Measurements from ENCODE around the gene STX18. TPM values are rescaled to one million over a fixed set of nuclear protein-coding genes. Genes with fewer than 3 reads are reported as not detected.

The STX18 gene
- total and polyA plus RNA-seq, 3 experiments from 2014 or later: 24.7 to 27.1 (median 25.2) TPM

- Histone ChIP-seq H3K27ac (ENCODE audit: low read depth, low read length) (no peak overlapping the region), H3K36me3 (ENCODE audit: insufficient read depth, low read length) (no peaks in the 10 kb centered on the region), H3K27me3 (ENCODE audit: insufficient read depth, low read length, poor library complexity, severe bottlenecking) (no peaks in the 10 kb centered on the region), H3K9me3 (ENCODE audit: low read length) (no peaks in the 10 kb centered on the region), H3K4me3 (ENCODE audit: low read length) (no peak overlapping the region), H3K4me1 (ENCODE audit: insufficient read depth, low read length) (no peaks in the 10 kb centered on the region)
- POLR2A ChIA-PET: no interaction called here
- Mint-ChIP-seq H3K4me3 (no peak overlapping the region), H3K36me3 (peaks cover 0 to 8% (median 7%) of the 10 kb centered on the region in 3 donors), H3K4me1 (peaks cover 26 to 41% (median 28%) of the 10 kb centered on the region in 3 donors), H3K27me3 (no peaks in the 10 kb centered on the region), H3K27ac (peak overlapping the region in 4 of 8 donors; percentile 31 to 60 (median 54)), H3K9me3 (no peaks in the 10 kb centered on the region)
- DNase-seq: no peak
- CTCF ChIA-PET: no interaction called here
Measured at GRCh38 chr4:4481399-4481994, 60.4 kb downstream of the STX18 start.

- Mint-ChIP-seq H3K9me3 (no peaks in the 10 kb centered on the region), H3K36me3 (peaks cover 0 to 8% (median 7%) of the 10 kb centered on the region in 3 donors), H3K27me3 (no peaks in the 10 kb centered on the region), H3K4me3 (no peak overlapping the region), H3K27ac (no peak overlapping the region), H3K4me1 (peaks cover 28 to 41% (median 29%) of the 10 kb centered on the region in 3 donors)
- Histone ChIP-seq H3K27ac (ENCODE audit: low read depth, low read length) (no peak overlapping the region), H3K4me3 (ENCODE audit: low read length) (no peak overlapping the region), H3K4me1 (ENCODE audit: insufficient read depth, low read length) (no peaks in the 10 kb centered on the region), H3K9me3 (ENCODE audit: low read length) (no peaks in the 10 kb centered on the region), H3K27me3 (ENCODE audit: insufficient read depth, low read length, poor library complexity, severe bottlenecking) (no peaks in the 10 kb centered on the region), H3K36me3 (ENCODE audit: insufficient read depth, low read length) (no peaks in the 10 kb centered on the region)
- no peak for DNase-seq
- CTCF ChIA-PET: no interaction called here
- POLR2A ChIA-PET: no interaction called here
Measured at GRCh38 chr4:4480685-4481398, 61.0 kb downstream of the STX18 start.

- H3K9me3 Mint-ChIP-seq: no peaks in the 10 kb centered on the region
- peaks cover 0 to 8% (median 7%) of the 10 kb centered on the region in 3 donors for H3K36me3 Mint-ChIP-seq
Measured at GRCh38 chr4:4480205-4480604, 61.6 kb downstream of the STX18 start.

GRCh38 chr4:4479366-4479765, 62.5 kb downstream of the STX18 start:
- Histone ChIP-seq H3K27ac (ENCODE audit: low read depth, low read length) (no peak overlapping the region), H3K4me3 (ENCODE audit: low read length) (no peak overlapping the region), H3K9me3 (ENCODE audit: low read length) (no peaks in the 10 kb centered on the region), H3K4me1 (ENCODE audit: insufficient read depth, low read length) (no peaks in the 10 kb centered on the region), H3K36me3 (ENCODE audit: insufficient read depth, low read length) (no peaks in the 10 kb centered on the region), H3K27me3 (ENCODE audit: insufficient read depth, low read length, poor library complexity, severe bottlenecking) (no peaks in the 10 kb centered on the region)
- Mint-ChIP-seq H3K36me3 (peaks cover 0 to 8% (median 7%) of the 10 kb centered on the region in 3 donors), H3K27ac (no peak overlapping the region), H3K4me3 (no peak overlapping the region), H3K4me1 (peaks cover 31 to 40% (median 31%) of the 10 kb centered on the region in 3 donors), H3K9me3 (no peaks in the 10 kb centered on the region), H3K27me3 (no peaks in the 10 kb centered on the region)
- ChIA-PET POLR2A (no interaction called here), CTCF (interaction anchor here (1.4 kb wide), 1 partner anchor 9 kb away, joined by 5 read pairs; no protein-coding TSS in a partner anchor)
- no peak for DNase-seq

More at GRCh38 chr4:4480205-4480604, 61.6 kb downstream of the STX18 start:
- Histone ChIP-seq H3K9me3 (ENCODE audit: low read length) (no peaks in the 10 kb centered on the region), H3K4me1 (ENCODE audit: insufficient read depth, low read length) (no peaks in the 10 kb centered on the region), H3K36me3 (ENCODE audit: insufficient read depth, low read length) (no peaks in the 10 kb centered on the region), H3K27ac (ENCODE audit: low read depth, low read length) (no peak overlapping the region), H3K27me3 (ENCODE audit: insufficient read depth, low read length, poor library complexity, severe bottlenecking) (no peaks in the 10 kb centered on the region), H3K4me3 (ENCODE audit: low read length) (no peak overlapping the region)
- Mint-ChIP-seq H3K4me1 (peaks cover 28 to 41% (median 30%) of the 10 kb centered on the region in 3 donors), H3K4me3 (no peak overlapping the region), H3K27ac (peak overlapping the region in 1 of 8 donors; percentile 86), H3K27me3 (no peaks in the 10 kb centered on the region)
- no peak for DNase-seq
- ChIA-PET CTCF (interaction anchor here (1.4 kb wide), 1 partner anchor 8 kb away, joined by 5 read pairs; no protein-coding TSS in a partner anchor), POLR2A (no interaction called here)

- CTCF ChIA-PET: interaction anchor here (1.1 kb wide), 1 partner anchor 10 kb away, joined by 3 read pairs; no protein-coding TSS in a partner anchor
Measured at GRCh38 chr4:4477796-4478195, 64.1 kb downstream of the STX18 start.

GRCh38 chr4:4477391-4477790, 64.5 kb downstream of the STX18 start:
- ChIA-PET CTCF (no interaction called here), POLR2A (no interaction called here)
- H3K4me1 Mint-ChIP-seq: peaks cover 34 to 37% (median 35%) of the 10 kb centered on the region in 3 donors
- no peaks in the 10 kb centered on the region for H3K36me3 ChIP-seq (ENCODE audit: insufficient read depth, low read length)
- H3K4me3 ChIP-seq (ENCODE audit: low read length): no peak overlapping the region
- no peak for DNase-seq
- no peak overlapping the region for H3K27ac ChIP-seq (ENCODE audit: low read depth, low read length)
- no peaks in the 10 kb centered on the region for H3K4me1 ChIP-seq (ENCODE audit: insufficient read depth, low read length)
- no peaks in the 10 kb centered on the region for H3K27me3 ChIP-seq (ENCODE audit: insufficient read depth, low read length, poor library complexity, severe bottlenecking)
- H3K9me3 ChIP-seq (ENCODE audit: low read length): no peaks in the 10 kb centered on the region
- no peaks in the 10 kb centered on the region for H3K9me3 Mint-ChIP-seq
- no peak overlapping the region for H3K4me3 Mint-ChIP-seq
- H3K36me3 Mint-ChIP-seq: peaks cover 0 to 15% (median 7%) of the 10 kb centered on the region in 3 donors
- H3K27me3 Mint-ChIP-seq: no peaks in the 10 kb centered on the region
- peak overlapping the region in 1 of 8 donors; percentile 39 for H3K27ac Mint-ChIP-seq

More at GRCh38 chr4:4477796-4478195, 64.1 kb downstream of the STX18 start:
- Histone ChIP-seq H3K27me3 (ENCODE audit: insufficient read depth, low read length, poor library complexity, severe bottlenecking) (no peaks in the 10 kb centered on the region), H3K4me3 (ENCODE audit: low read length) (no peak overlapping the region), H3K36me3 (ENCODE audit: insufficient read depth, low read length) (no peaks in the 10 kb centered on the region), H3K4me1 (ENCODE audit: insufficient read depth, low read length) (no peaks in the 10 kb centered on the region), H3K9me3 (ENCODE audit: low read length) (no peaks in the 10 kb centered on the region), H3K27ac (ENCODE audit: low read depth, low read length) (no peak overlapping the region)
- H3K27me3 Mint-ChIP-seq: no peaks in the 10 kb centered on the region
- no peaks in the 10 kb centered on the region for H3K9me3 Mint-ChIP-seq
- H3K4me3 Mint-ChIP-seq: no peak overlapping the region
- DNase-seq: no peak
- POLR2A ChIA-PET: no interaction called here
- H3K36me3 Mint-ChIP-seq: peaks cover 0 to 12% (median 8%) of the 10 kb centered on the region in 3 donors
- peaks cover 36 to 41% (median 39%) of the 10 kb centered on the region in 3 donors for H3K4me1 Mint-ChIP-seq
- H3K27ac Mint-ChIP-seq: no peak overlapping the region

GRCh38 chr4:4474476-4474875, 67.4 kb downstream of the STX18 start:
- Histone ChIP-seq H3K36me3 (ENCODE audit: insufficient read depth, low read length) (peaks cover 4% of the 10 kb centered on the region), H3K27ac (ENCODE audit: low read depth, low read length) (no peak overlapping the region), H3K9me3 (ENCODE audit: low read length) (no peaks in the 10 kb centered on the region), H3K27me3 (ENCODE audit: insufficient read depth, low read length, poor library complexity, severe bottlenecking) (no peaks in the 10 kb centered on the region), H3K4me3 (ENCODE audit: low read length) (no peak overlapping the region), H3K4me1 (ENCODE audit: insufficient read depth, low read length) (no peaks in the 10 kb centered on the region)
- peaks cover 4 to 38% (median 15%) of the 10 kb centered on the region in 3 donors for H3K36me3 Mint-ChIP-seq
- no peak for DNase-seq
- peaks cover 18 to 23% (median 20%) of the 10 kb centered on the region in 3 donors for H3K4me1 Mint-ChIP-seq
- no peak overlapping the region for H3K27ac Mint-ChIP-seq
- H3K9me3 Mint-ChIP-seq: no peaks in the 10 kb centered on the region
- H3K27me3 Mint-ChIP-seq: no peaks in the 10 kb centered on the region
- ChIA-PET CTCF (interaction anchor here (1.3 kb wide), 1 partner anchor 8 kb away, joined by 3 read pairs; no protein-coding TSS in a partner anchor), POLR2A (no interaction called here)
- no peak overlapping the region for H3K4me3 Mint-ChIP-seq

- no peaks in the 10 kb centered on the region for H3K9me3 Mint-ChIP-seq
- no peaks in the 10 kb centered on the region for H3K4me1 ChIP-seq (ENCODE audit: insufficient read depth, low read length)
- no peaks in the 10 kb centered on the region for H3K9me3 ChIP-seq (ENCODE audit: low read length)
- H3K4me3 ChIP-seq (ENCODE audit: low read length): no peak overlapping the region
- POLR2A ChIA-PET: no interaction called here
- H3K36me3 Mint-ChIP-seq: peaks cover 4 to 50% (median 22%) of the 10 kb centered on the region in 3 donors
- DNase-seq: no peak
- CTCF ChIA-PET: interaction anchor here (1.2 kb wide), 1 partner anchor 16 kb away, joined by 4 read pairs; no protein-coding TSS in a partner anchor
- H3K4me1 Mint-ChIP-seq: peaks cover 11 to 19% (median 14%) of the 10 kb centered on the region in 3 donors
- H3K27me3 Mint-ChIP-seq: no peaks in the 10 kb centered on the region
- H3K4me3 Mint-ChIP-seq: no peak overlapping the region
- H3K27ac ChIP-seq (ENCODE audit: low read depth, low read length): no peak overlapping the region
- no peaks in the 10 kb centered on the region for H3K27me3 ChIP-seq (ENCODE audit: insufficient read depth, low read length, poor library complexity, severe bottlenecking)
- peak overlapping the region in 1 of 8 donors; percentile 15 for H3K27ac Mint-ChIP-seq
- peaks cover 4% of the 10 kb centered on the region for H3K36me3 ChIP-seq (ENCODE audit: insufficient read depth, low read length)
Measured at GRCh38 chr4:4472344-4472958, 69.4 kb downstream of the STX18 start.
